K562 (cell line): ENCODE data around the gene CMSS1. TPM values are rescaled to one million over a fixed set of nuclear protein-coding genes. Genes with fewer than 3 reads are reported as not detected.
A peak's percentile ranks its signal among the peaks of the same experiment; 100 is the strongest.

Experiments used
- ATAC-seq: fragments of 200-7000 bp; cut with Tn5 transposase; 3 replicates; pipeline ENCODE4 v1.9.1; 2020; ENCODE audit warnings: moderate library complexity
- BruUV-seq: library from RNA; stranded (reverse); fragments of 400-500 nt; replicated peaks from 2 replicates; lab custom pipeline; 2021; lab: Mats Ljungman, UMichigan
- CTCF ChIA-PET: fragments of 300-600 bp; formaldehyde crosslinking; extraction: SDS; loops from one replicate; lab custom pipeline; 2021; ENCODE audit warnings: low intra/inter-chr PET ratio; lab: Yijun Ruan, JAX
- POLR2A ChIA-PET: fragments of 300-600, 350-650 bp; sonication (Branson Sonifier 250); formaldehyde crosslinking; extraction: SDS; loops from one replicate; lab custom pipeline; 2021; ENCODE audit warnings: antibody characterized with exemption, inconsistent platforms; lab: Yijun Ruan, JAX
- DNase-seq, 4 experiments: peaks; one replicate each; pipeline versions ENCODE4 v3.0.0 to v3.0.0-alpha.2; 2011 to 2018; ENCODE audit warnings: low spot score in 3 of 4, mixed read lengths in 3 of 4; ENCODE audit errors: extremely low read depth in 1 of 4
- FAIRE-seq: peaks from 2 replicates; lab custom pipeline; 2011; peaks lifted over from hg19 to GRCh38; lab: Jason Lieb, UNC
- H2AFZ ChIP-seq: 2 replicates; pipeline ENCODE4 v1.6.0; 2011; ENCODE audit warnings: low read depth, low read length, control low read depth, inconsistent platforms
- H3K27ac ChIP-seq: fragments of 200-600 bp; 3 replicates; pipeline ENCODE4 v1.8.0; 2011; ENCODE audit warnings: low read depth, mild to moderate bottlenecking, control low read depth, inconsistent platforms, low read length, moderate library complexity, mixed read lengths; ENCODE audit errors: extremely low read depth
- H3K27me3 ChIP-seq, 2 experiments: fragments of 300-600 bp in 1 of 2; 2 replicates in 1 of 2; 3 replicates in 1 of 2; pipeline versions ENCODE4 v1.6.0 to v1.8.0; 2011; ENCODE audit warnings: inconsistent platforms in 2 of 2, low read length in 2 of 2, mild to moderate bottlenecking in 1 of 2, mixed read lengths in 1 of 2, moderate library complexity in 1 of 2; ENCODE audit not compliant: control insufficient read depth in 2 of 2, insufficient read depth in 2 of 2
- H3K36me3 ChIP-seq: fragments of 300-600 bp; 3 replicates; pipeline ENCODE4 v1.8.0; 2011; ENCODE audit warnings: mild to moderate bottlenecking, low read length, inconsistent platforms; ENCODE audit not compliant: control insufficient read depth, insufficient read depth
- H3K4me1 ChIP-seq, 2 experiments: fragments of 200-600 bp in 1 of 2; replicated peaks in 1 of 2; 2 replicates in 1 of 2; 3 replicates in 1 of 2; pipeline versions ENCODE4 v1.5.1 to v1.8.0; 2011; ENCODE audit warnings: inconsistent platforms in 2 of 2, low read length in 2 of 2, mild to moderate bottlenecking in 1 of 2, mixed read lengths in 1 of 2, moderate library complexity in 1 of 2; ENCODE audit not compliant: control insufficient read depth in 2 of 2, insufficient read depth in 2 of 2
- H3K4me2 ChIP-seq: 2 replicates; pipeline ENCODE4 v1.6.1; 2011; ENCODE audit warnings: low read length, control low read depth, inconsistent platforms, mixed read lengths; ENCODE audit not compliant: insufficient read depth
- H3K4me3 ChIP-seq: fragments of 200-600 bp; sonication (generic), shearing (Covaris generic); 2 replicates; pipeline ENCODE4 v1.5.1; 2016; ENCODE audit warnings: control low read depth, inconsistent platforms
- H3K79me2 ChIP-seq: fragments of 200-600 bp; 3 replicates; pipeline ENCODE4 v1.8.0; 2011; ENCODE audit warnings: low read length, inconsistent platforms; ENCODE audit not compliant: control insufficient read depth, insufficient read depth
- H3K9ac ChIP-seq, 2 experiments: 2 replicates each; pipeline versions ENCODE4 v1.6.0 to v1.6.1; 2011; ENCODE audit warnings: low read depth in 2 of 2, low read length in 2 of 2, control low read depth in 1 of 2, inconsistent platforms in 1 of 2, mild to moderate bottlenecking in 1 of 2, mixed read lengths in 1 of 2; ENCODE audit not compliant: insufficient read depth in 1 of 2
- H3K9me1 ChIP-seq: one replicate; pipeline ENCODE4 v1.6.0; 2011; ENCODE audit warnings: inconsistent platforms, mild to moderate bottlenecking, low read length, moderate library complexity; ENCODE audit not compliant: control insufficient read depth, insufficient read depth
- H3K9me3 ChIP-seq: replicated peaks from 2 replicates; pipeline ENCODE4 v1.5.1; 2011; ENCODE audit warnings: low read depth, low read length, inconsistent platforms; ENCODE audit not compliant: control insufficient read depth, insufficient read depth
- H4K20me1 ChIP-seq: replicated peaks from 2 replicates; pipeline ENCODE4 v1.6.1; 2011; ENCODE audit warnings: low read length, inconsistent platforms, mixed read lengths; ENCODE audit not compliant: control insufficient read depth, insufficient read depth
- CEBPB ChIP-seq: fragments of 450-650 bp; IDR thresholded peaks from 2 replicates; pipeline ENCODE4 v1.6.1; 2016; ENCODE audit warnings: missing genetic modification characterization, missing compliant biosample characterization
- HMGN3 ChIP-seq: IDR thresholded peaks from 2 replicates; pipeline ENCODE4 v1.6.1; 2011; ENCODE audit warnings: borderline replicate concordance, low read depth, mild to moderate bottlenecking, mixed read lengths, low read length; ENCODE audit not compliant: insufficient read length; ENCODE audit errors: extremely low read depth
- LARP7 ChIP-seq: fragments of 450-650 bp; IDR thresholded peaks from 2 replicates; pipeline ENCODE4 v1.6.1; 2016
- SNRNP70 ChIP-seq: fragments of 200-400 bp; formaldehyde crosslinking; optimal IDR thresholded peaks from 2 replicates; pipeline ENCODE3; 2017; ENCODE audit warnings: low read depth, low read length
- ZNF175 ChIP-seq: fragments of 200-800 bp; sonication (Bioruptor generic); IDR thresholded peaks from 2 replicates; pipeline ENCODE4 v1.6.1; 2016; ENCODE audit warnings: low read depth, mild to moderate bottlenecking, missing genetic modification characterization, missing compliant biosample characterization
- WGBS: fragments of 100-300 bp; shearing (Covaris generic); methylation state at CpG from one replicate; pipeline ENCODE4 v1.1.6; 2016; ENCODE audit warnings: low coverage, mixed read lengths; ENCODE audit not compliant: insufficient coverage; ENCODE audit errors: missing lambda C conversion rate; 5-methylcytosine and 5-hydroxymethylcytosine counted together
- in situ Hi-C: fragments of 300-500 bp; cut with MboI; formaldehyde crosslinking; loops from 4 replicates; pipeline ENCODE4 v1.15.0; 2018; ENCODE audit warnings: inconsistent platforms, mixed read lengths
- intact Hi-C: fragments of 100-400 bp; cut with micrococcal nuclease; formaldehyde crosslinking; loops from 2 replicates; pipeline ENCODE4 v1.14.2; 2022
- polyA plus RNA-seq, 8 experiments: library from polyadenylated mRNA; depleted of rRNA in 4 of 8; stranded (reverse) in 5 of 8; unstranded in 3 of 8; fragments of >200 nt; fragmentation: Nextera tagmentation in 2 of 8; fragmentation: Illumina TruSeq in 1 of 8; extraction: Ambion mirVana in 2 of 8; extraction: Trizol in 1 of 8; gene quantifications; 2 replicates each; pipeline versions ENCODE4 v1.2.1 to v1.2.3, GENCODE V29; 2011 to 2014; ENCODE audit warnings: inconsistent platforms in 1 of 8, missing spikeins in 1 of 8
- total RNA-seq, 7 experiments: library from RNA; depleted of rRNA in 6 of 7; stranded (reverse); fragments of >200 nt in 6 of 7; fragmentation: Illumina TruSeq in 2 of 7; extraction: Trizol in 2 of 7; gene quantifications; 2 replicates each; pipeline versions ENCODE4 v1.2.1 to v1.2.3, GENCODE V29; 2011 to 2021; ENCODE audit warnings: low replicate concordance in 1 of 7

CMSS1 gene
- total and polyA plus RNA-seq, 9 of the 15 experiments (the other 6 are each of a cell fraction or from before 2014, with no cell fraction given): 46.9 to 109 (median 72.3) TPM

DNA sequence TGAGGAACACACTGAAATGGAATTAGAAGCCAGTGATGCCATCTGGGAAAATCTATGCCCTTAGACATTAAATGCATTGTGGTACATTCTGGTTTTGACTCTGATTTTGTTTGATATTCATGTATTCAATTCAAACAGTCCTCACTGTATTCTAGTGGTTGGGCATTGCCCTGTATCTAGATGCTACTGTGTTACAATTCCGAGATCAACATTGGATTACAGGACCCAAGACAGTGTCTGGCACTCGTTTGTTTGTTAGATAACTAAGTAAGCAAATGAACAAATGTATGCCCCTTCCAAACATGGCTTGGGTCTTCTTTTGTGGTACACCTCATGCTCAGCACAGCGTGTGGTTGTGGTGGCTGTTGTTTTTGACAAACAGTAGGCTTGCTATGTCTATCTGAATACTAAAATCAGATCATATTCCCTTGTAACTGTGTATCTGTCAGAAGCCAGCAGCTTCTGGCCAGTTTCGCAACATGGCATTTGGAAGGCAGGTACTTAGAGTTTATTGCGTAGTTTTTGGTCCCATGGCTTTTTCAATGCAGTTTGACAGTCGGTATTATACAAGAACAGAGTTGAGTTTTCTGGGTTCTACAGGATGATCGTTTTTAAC lies 290.9 kb downstream of the CMSS1 start:
- 74% methylated on average over 7 of the region's 7 CpGs for WGBS
- intact Hi-C loops: no loop called here
- Histone ChIP-seq H2AFZ (no peak overlapping the region), H3K36me3 (no peaks in the 10 kb centered on the region; the same call in 2 of the 3 replicates), H3K4me2 (no peak overlapping the region), H3K9ac (no peak overlapping the region), H3K4me3 (no peak overlapping the region), H3K9me3 (no peaks in the 10 kb centered on the region), H3K79me2 (no peaks in the 10 kb centered on the region), H4K20me1 (no peaks in the 10 kb centered on the region), H3K4me1 (peaks cover 0 to 12% of the 10 kb centered on the region in 2 experiments; a peak in 3 of 5 replicates), H3K27me3 (no peaks in the 10 kb centered on the region), H3K27ac (no peak overlapping the region), H3K9me1 (no peaks in the 10 kb centered on the region)
- in situ Hi-C loops: no loop called here
- DNase-seq (no peak), FAIRE-seq (peak; percentile 54), ATAC-seq (no peak)
- CTCF ChIA-PET: no interaction called here
- POLR2A ChIA-PET: no interaction called here
- no TSS peak for BruUV-seq
- TF ChIP-seq CEBPB (tag) (peak; percentile 54), SNRNP70 (no peak), LARP7 (no peak)

- no peaks in the 10 kb centered on the region for H3K9me3 ChIP-seq
- no TSS peak for BruUV-seq
- peaks cover 0 to 10% of the 10 kb centered on the region in 2 experiments; a peak in 2 of 5 replicates for H3K4me1 ChIP-seq
- DNase-seq (no peak), ATAC-seq (no peak), FAIRE-seq (no peak)
- in situ Hi-C loops: no loop called here
- intact Hi-C loops: no loop called here
- ChIA-PET CTCF (no interaction called here), POLR2A (no interaction called here)
- no peak for TF ChIP-seq ZNF175 (CRISPR knock-in tag)
- no peak for TF ChIP-seq HMGN3
- no peak overlapping the region for H3K27ac ChIP-seq
- H3K9me1 ChIP-seq: no peaks in the 10 kb centered on the region
- H3K4me3 ChIP-seq: no peak overlapping the region
- 80% methylated on average over 1 of the region's 1 CpG for WGBS
- no peaks in the 10 kb centered on the region for H4K20me1 ChIP-seq
- H3K9ac ChIP-seq: no peak overlapping the region
- H3K4me2 ChIP-seq: no peak overlapping the region
- no peaks in the 10 kb centered on the region for H3K79me2 ChIP-seq
- no peaks in the 10 kb centered on the region for H3K27me3 ChIP-seq
- no peak overlapping the region for H2AFZ ChIP-seq
- H3K36me3 ChIP-seq: peaks cover 2% of the 10 kb centered on the region; the same call in 1 of the 3 replicates
These were observed 292.5 kb downstream of the CMSS1 start for GRCh38 chr3:100110162-100110561.
